Pancreas (tissue), 10 donors: Measurements from ENCODE around the gene IL7R. TPM values are rescaled to one million over a fixed set of nuclear protein-coding genes. Genes with fewer than 3 reads are reported as not detected.
"Not testable (repeated sequence)": the region's sequence is repeated elsewhere in the genome, so short reads cannot be mapped to it uniquely, and the experiment has no call there.

Experiments
- ATAC-seq, 4 donors: fragments of 200-7000 bp; cut with Tn5 transposase; one replicate each; pipeline versions ENCODE4 v1.8.0 to v1.9.1; 2020; ENCODE audit warnings: mild to moderate bottlenecking in 4 of 4, moderate library complexity in 4 of 4
- DNase-seq, 6 donors: peaks; one replicate each; pipeline ENCODE4 v3.0.0-alpha.2; 2020
- FAIRE-seq: peaks from 2 replicates; lab custom pipeline; 2012; peaks lifted over from hg19 to GRCh38; lab: Jason Lieb, UNC
- H3K27ac ChIP-seq, 4 donors: fragments of 200-600 bp; sonication (generic); 1 replicate in 3 of 4; 2 replicates in 1 of 4; pipeline versions ENCODE4 v1.5.0 to v1.8.0; 2020
- H3K27me3 ChIP-seq, 4 donors: fragments of 200-600 bp; one replicate each; pipeline ENCODE4 v1.8.0; 2021
- H3K36me3 ChIP-seq, 3 donors: fragments of 200-600 bp; sonication (generic) in 1 of 3; one replicate each; pipeline versions ENCODE4 v1.5.0 to v1.8.0; 2020 to 2021
- H3K4me1 ChIP-seq, 3 donors: fragments of 200-600 bp; one replicate each; pipeline ENCODE4 v1.8.0; 2021
- H3K4me3 ChIP-seq, 4 donors: fragments of 200-600 bp; sonication (generic) in 2 of 4; one replicate each; pipeline versions ENCODE4 v1.5.0 to v1.8.0; 2020 to 2021
- H3K9me3 ChIP-seq, 4 donors: fragments of 200-600 bp; one replicate each; pipeline ENCODE4 v1.8.0; 2021
- CTCF ChIP-seq, 4 donors: fragments of 200-600 bp; sonication (generic) in 3 of 4; IDR thresholded peaks; one replicate each; pipeline versions ENCODE4 v1.5.0 to v1.8.0; 2021; ENCODE audit warnings: antibody characterized with exemption in 4 of 4
- WGBS, 2 donors: extraction: QIAGEN DNeasy Blood & Tissue Kit; methylation state at CpG; one replicate each; pipeline ENCODE4 v1.1.7; 2013; 5-methylcytosine and 5-hydroxymethylcytosine counted together
- intact Hi-C, 3 donors: fragments of 100-400 bp; cut with DNase I; formaldehyde crosslinking; loops; one replicate each; pipeline versions ENCODE4 v1.11.1 to v1.14.2; 2022
- polyA plus RNA-seq, 2 donors: library from polyadenylated mRNA; stranded (reverse); fragments of 200-250 nt; gene quantifications; one replicate each; pipeline ENCODE4 v1.2.3, GENCODE V29; 2013
- total RNA-seq, 6 donors: library from RNA; stranded (reverse); fragmentation: NEBNext Ultra II Directional in 4 of 6; extraction: Animal tissue kit (Norgen Biotek cat#: 25700) in 4 of 6; gene quantifications; one replicate each; pipeline versions ENCODE4 v1.2.1 to v1.2.4, GENCODE V29; 2021 to 2023
- donor health status: healthy with polysubstance abuse.
- donor health status: DM: no; HTN: no; CAD: no; lungs with moderate emphysema.
- donor health status: DM: no; HTN: no; CAD: no.
- donor health status: control.
- donor health status: control.
- donor health status: Bipolar disorder and iron deficiency.
- donor health status: DM: yes; HTN: yes; CAD: no.
- donor health status: DM: no; HTN: no; CAD: no.
- donor health status: DM: no; HTN: no; CAD: no.
- donor health status: DM: yes; HTN: yes; CAD: no.

The IL7R gene
- total and polyA plus RNA-seq, 8 donors = 0.04 to 3.9 (median 1.3) TPM

GRCh38 chr5:35838370-35839042 lies 18.2 kb upstream of the IL7R start:
- Histone ChIP-seq H3K27ac (no peak overlapping the region), H3K4me1 (no peaks in the 10 kb centered on the region), H3K9me3 (no peaks in the 10 kb centered on the region), H3K36me3 (no peaks in the 10 kb centered on the region), H3K27me3 (no peaks in the 10 kb centered on the region), H3K4me3 (no peak overlapping the region)
- 83 to 91% methylated on average over 5 of the region's 5 CpGs for WGBS, 2 donors
- intact Hi-C loops = no loop called here
- FAIRE-seq (no peak), ATAC-seq (no peak), DNase-seq (no peak)
- no peak for TF ChIP-seq CTCF (IDR thresholded peaks at IDR 0.05)

- H3K4me1 ChIP-seq = no peaks in the 10 kb centered on the region
- no peak overlapping the region for H3K4me3 ChIP-seq
- intact Hi-C loops = no loop called here
- no peaks in the 10 kb centered on the region for H3K9me3 ChIP-seq
- H3K27me3 ChIP-seq = no peaks in the 10 kb centered on the region
- ATAC-seq = no peak
- FAIRE-seq = no peak
- no peaks in the 10 kb centered on the region for H3K36me3 ChIP-seq
- no peak overlapping the region for H3K27ac ChIP-seq
- DNase-seq = no peak
- TF ChIP-seq CTCF (IDR thresholded peaks at IDR 0.05) = no peak
Measured at GRCh38 chr5:35842856-35843255, 13.8 kb upstream of the IL7R start.

- DNase-seq, H3K27me3 ChIP-seq, intact Hi-C loops, ATAC-seq, H3K4me3 ChIP-seq, H3K36me3 ChIP-seq, FAIRE-seq, H3K9me3 ChIP-seq, H3K27ac ChIP-seq, H3K4me1 ChIP-seq: not testable (repeated sequence)
- WGBS, 2 donors = 65 to 73% methylated on average over 2 of the region's 2 CpGs
Measured at GRCh38 chr5:35845508-35845907, 11.2 kb upstream of the IL7R start.

GRCh38 chr5:35847491-35847890 lies 9.2 kb upstream of the IL7R start:
- Histone ChIP-seq H3K36me3 (no peaks in the 10 kb centered on the region), H3K4me1 (no peaks in the 10 kb centered on the region), H3K9me3 (no peaks in the 10 kb centered on the region), H3K27me3 (no peaks in the 10 kb centered on the region), H3K4me3 (no peak overlapping the region), H3K27ac (no peak overlapping the region)
- DNase-seq = no peak
- FAIRE-seq = no peak
- intact Hi-C loops = no loop called here
- no peak for TF ChIP-seq CTCF (IDR thresholded peaks at IDR 0.05)
- no peak for ATAC-seq

- no peaks in the 10 kb centered on the region for H3K4me1 ChIP-seq
- ATAC-seq = no peak
- no peak overlapping the region for H3K27ac ChIP-seq
- no peak for FAIRE-seq
- DNase-seq = no peak
- 49 to 59% methylated on average over 3 of the region's 3 CpGs for WGBS, 2 donors
- TF ChIP-seq CTCF (IDR thresholded peaks at IDR 0.05) = no peak
- H3K4me3 ChIP-seq = no peak overlapping the region
- no peaks in the 10 kb centered on the region for H3K9me3 ChIP-seq
- intact Hi-C loops = no loop called here
- no peaks in the 10 kb centered on the region for H3K36me3 ChIP-seq
- H3K27me3 ChIP-seq = no peaks in the 10 kb centered on the region
Measured at GRCh38 chr5:35847961-35848360, 8.7 kb upstream of the IL7R start.
